ENCODE measurements around the gene MACC1. TPM values are rescaled to one million over a fixed set of nuclear protein-coding genes. Genes with fewer than 3 reads are reported as not detected.

The MACC1 gene
- total RNA-seq, 1 donor from 2014 or later: not detected

- no peak for DNase-seq (ENCODE audit: low spot score in 2 of 2)
- Histone ChIP-seq H3K9me3 (no peaks in the 10 kb centered on the region), H3K36me3 (no peaks in the 10 kb centered on the region), H3K4me3 (no peak overlapping the region), H3K4me1 (no peaks in the 10 kb centered on the region), H3K27ac (no peak overlapping the region), H3K27me3 (no peaks in the 10 kb centered on the region)
- intact Hi-C loops (cut with DNase I): no loop called here
- TF ChIP-seq CTCF (IDR thresholded peaks at IDR 0.05): no peak
Observed at GRCh38 chr7:20236043-20236442, 18.9 kb upstream of the MACC1 start.

GRCh38 chr7:20235288-20235687 lies 18.1 kb upstream of the MACC1 start:
- Histone ChIP-seq H3K4me1 (no peaks in the 10 kb centered on the region), H3K36me3 (no peaks in the 10 kb centered on the region), H3K9me3 (no peaks in the 10 kb centered on the region), H3K27ac (no peak overlapping the region), H3K4me3 (no peak overlapping the region), H3K27me3 (no peaks in the 10 kb centered on the region)
- intact Hi-C loops (cut with DNase I): no loop called here
- no peak for DNase-seq (ENCODE audit: low spot score in 2 of 2)
- no peak for TF ChIP-seq CTCF (IDR thresholded peaks at IDR 0.05)

- no peak for DNase-seq (ENCODE audit: low spot score in 2 of 2)
- TF ChIP-seq CTCF (IDR thresholded peaks at IDR 0.05): no peak
- H3K4me3 ChIP-seq: no peak overlapping the region
- H3K9me3 ChIP-seq: no peaks in the 10 kb centered on the region
- H3K27ac ChIP-seq: no peak overlapping the region
- intact Hi-C loops (cut with DNase I): no loop called here
- no peaks in the 10 kb centered on the region for H3K36me3 ChIP-seq
- no peaks in the 10 kb centered on the region for H3K27me3 ChIP-seq
- H3K4me1 ChIP-seq: no peaks in the 10 kb centered on the region
Observed at GRCh38 chr7:20233362-20233761, 16.2 kb upstream of the MACC1 start.

- Histone ChIP-seq H3K4me1 (no peaks in the 10 kb centered on the region), H3K9me3 (no peaks in the 10 kb centered on the region), H3K36me3 (no peaks in the 10 kb centered on the region), H3K4me3 (no peak overlapping the region), H3K27me3 (no peaks in the 10 kb centered on the region), H3K27ac (no peak overlapping the region)
- intact Hi-C loops (cut with DNase I): no loop called here
- no peak for TF ChIP-seq CTCF (IDR thresholded peaks at IDR 0.05)
- DNase-seq (ENCODE audit: low spot score in 2 of 2): no peak
Observed at GRCh38 chr7:20232848-20233247, 15.7 kb upstream of the MACC1 start.

- Histone ChIP-seq H3K36me3 (no peaks in the 10 kb centered on the region), H3K4me1 (no peaks in the 10 kb centered on the region), H3K27me3 (no peaks in the 10 kb centered on the region), H3K4me3 (no peak overlapping the region), H3K27ac (no peak overlapping the region), H3K9me3 (no peaks in the 10 kb centered on the region)
- intact Hi-C loops (cut with DNase I): no loop called here
- no peak for DNase-seq (ENCODE audit: low spot score in 2 of 2)
- TF ChIP-seq CTCF (IDR thresholded peaks at IDR 0.05): no peak
Observed at GRCh38 chr7:20229646-20230500, 12.7 kb upstream of the MACC1 start.
